ENCODE results near the gene NEK4.
"Not testable (repeated sequence)": the region's sequence is repeated elsewhere in the genome, so short reads cannot be mapped to it uniquely, and the experiment has no call there.

The NEK4 gene

GRCh38 chr3:52731590-52731989, 39.1 kb downstream of the NEK4 start:
- DNase-seq (ENCODE audit: low read depth, low spot score): no peak

DNA sequence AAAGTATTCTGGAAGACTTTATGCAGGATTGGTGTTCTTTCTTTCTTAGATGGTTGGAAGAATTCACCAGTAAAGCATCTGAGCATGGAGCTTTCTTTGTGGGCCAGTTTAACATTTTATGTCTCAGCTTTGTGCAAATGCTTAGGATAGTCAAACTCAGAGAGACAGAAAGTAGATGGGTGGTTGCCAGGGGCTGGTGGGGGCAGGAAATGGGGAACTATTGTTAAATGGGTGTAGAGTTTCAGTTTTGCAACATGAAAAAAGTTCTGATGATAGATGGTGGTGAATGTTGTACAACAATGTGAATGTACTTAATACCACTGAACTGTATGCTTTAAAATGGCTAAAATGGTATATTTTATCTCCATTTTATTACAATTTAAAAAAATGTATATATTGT, 40.1 kb downstream of the NEK4 start:
- no peak for DNase-seq (ENCODE audit: low read depth, low spot score)

DNA sequence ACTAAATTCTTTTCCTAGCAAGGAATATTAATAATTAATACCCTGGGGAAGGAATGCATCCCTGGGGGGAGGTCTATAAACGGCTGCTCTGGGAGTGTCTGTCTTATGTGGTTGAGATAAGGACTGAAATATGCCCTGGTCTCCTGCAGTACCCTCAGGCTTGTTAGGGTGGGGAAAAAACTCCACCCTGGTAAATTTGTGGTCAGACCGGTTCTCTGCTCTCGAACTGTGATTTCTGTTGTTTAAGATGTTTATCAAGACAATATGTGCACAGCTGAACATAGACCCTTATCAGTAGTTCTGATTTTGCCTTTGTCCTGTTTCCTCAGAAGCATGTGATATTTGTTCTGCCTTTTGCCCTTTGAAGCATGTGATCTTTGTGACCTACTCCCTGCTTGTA, 42.0 kb downstream of the NEK4 start:
- DNase-seq (ENCODE audit: low read depth, low spot score): not testable (repeated sequence)

DNA sequence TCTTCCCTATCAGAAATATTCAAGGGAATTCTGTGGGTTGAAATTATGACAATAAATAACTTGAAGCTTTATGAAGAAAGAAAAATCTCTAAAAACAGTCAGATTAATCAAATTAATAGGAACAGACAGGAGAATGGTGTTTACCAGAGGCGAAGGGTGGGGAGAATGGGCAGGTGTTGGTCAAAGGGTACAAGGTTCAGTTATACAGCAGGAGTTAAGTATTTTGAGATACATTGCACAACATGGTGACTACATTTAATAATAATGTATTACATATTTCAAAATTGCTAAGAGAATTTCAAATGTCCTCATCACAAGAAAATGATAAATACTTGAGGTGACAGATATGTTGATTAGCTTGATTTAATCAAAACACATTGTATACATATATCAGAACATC, 46.2 kb downstream of the NEK4 start:
- DNase-seq (ENCODE audit: low read depth, low spot score): no peak

DNA sequence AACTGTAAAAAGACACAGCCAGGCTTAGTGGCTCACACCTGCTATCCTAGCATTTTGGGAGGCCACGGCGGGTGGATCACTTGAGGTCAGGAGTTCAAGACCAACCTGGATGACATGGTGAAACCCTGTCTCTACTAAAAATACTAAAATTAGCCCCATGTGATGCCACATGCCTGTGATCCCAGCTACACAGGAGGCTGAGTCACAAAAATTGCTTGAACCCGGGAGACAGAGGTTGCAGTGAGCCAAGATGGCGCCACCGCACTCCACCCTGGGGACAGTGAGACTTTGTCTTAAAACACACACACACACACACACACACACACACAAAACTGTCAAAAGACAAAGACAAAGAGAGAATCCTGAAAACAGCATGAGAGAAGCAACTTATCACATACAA, 46.8 kb downstream of the NEK4 start:
- DNase-seq (ENCODE audit: low read depth, low spot score): no peak

- DNase-seq (ENCODE audit: low read depth, low spot score): no peak
Observed at GRCh38 chr3:52722491-52722890, 48.2 kb downstream of the NEK4 start.

GRCh38 chr3:52721730-52722008, 49.1 kb downstream of the NEK4 start:
- DNase-seq (ENCODE audit: low read depth, low spot score): no peak

DNA sequence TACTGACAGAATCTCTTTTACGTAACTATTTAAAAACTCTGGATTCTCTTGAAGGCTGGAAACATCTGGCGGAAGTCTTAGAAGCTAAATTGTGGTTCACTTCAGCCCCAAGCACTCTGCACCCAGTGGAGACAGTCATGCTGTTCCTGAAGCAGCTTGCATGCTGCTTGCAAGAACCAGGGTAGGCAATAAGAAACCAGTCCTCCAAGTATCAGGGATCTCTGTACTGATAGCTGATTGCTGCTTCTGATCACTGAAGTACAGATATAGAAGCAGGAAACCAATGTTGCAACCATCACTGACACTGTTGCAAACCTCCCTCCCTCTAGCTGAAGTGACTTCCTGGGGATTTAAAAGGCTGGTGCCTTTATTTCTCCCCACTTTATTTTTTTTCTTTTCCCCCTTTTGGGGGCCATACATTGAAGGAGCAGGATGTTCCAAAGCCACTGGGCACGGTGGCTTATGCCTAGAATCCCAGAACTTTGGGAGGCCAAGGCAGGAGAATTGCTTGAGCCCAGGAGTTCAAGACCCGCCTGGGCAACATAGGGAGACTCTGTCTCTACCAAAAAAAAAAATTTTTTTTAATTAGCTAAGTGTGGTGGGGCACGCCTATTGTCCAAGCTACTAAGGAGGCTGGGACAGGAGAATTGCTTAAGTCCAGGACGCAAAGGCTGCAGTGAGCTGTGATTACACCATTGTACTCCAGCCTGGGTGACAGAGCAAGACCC, 49.6 kb downstream of the NEK4 start:
- no peak for DNase-seq (ENCODE audit: low read depth, low spot score)

DNA sequence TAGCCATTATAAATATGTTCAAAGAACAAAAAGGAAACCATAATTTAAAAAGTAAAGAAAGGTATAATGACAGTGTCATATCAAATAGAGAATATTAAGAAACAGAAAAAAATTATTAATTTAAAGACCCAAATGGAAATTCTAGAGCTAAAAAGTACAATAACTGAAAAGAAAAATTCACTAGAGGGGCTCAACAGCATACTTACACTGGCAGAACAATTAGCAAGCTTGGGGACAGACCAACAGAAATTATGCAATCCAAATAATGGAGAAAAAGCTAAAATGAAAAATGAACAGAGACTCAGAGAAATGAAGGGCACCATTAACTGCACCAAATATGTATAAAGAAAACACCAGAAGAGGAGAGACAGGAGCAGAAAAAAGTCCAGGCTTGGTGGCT, 51.1 kb downstream of the NEK4 start:
- no peak for DNase-seq (ENCODE audit: low read depth, low spot score)

DNA sequence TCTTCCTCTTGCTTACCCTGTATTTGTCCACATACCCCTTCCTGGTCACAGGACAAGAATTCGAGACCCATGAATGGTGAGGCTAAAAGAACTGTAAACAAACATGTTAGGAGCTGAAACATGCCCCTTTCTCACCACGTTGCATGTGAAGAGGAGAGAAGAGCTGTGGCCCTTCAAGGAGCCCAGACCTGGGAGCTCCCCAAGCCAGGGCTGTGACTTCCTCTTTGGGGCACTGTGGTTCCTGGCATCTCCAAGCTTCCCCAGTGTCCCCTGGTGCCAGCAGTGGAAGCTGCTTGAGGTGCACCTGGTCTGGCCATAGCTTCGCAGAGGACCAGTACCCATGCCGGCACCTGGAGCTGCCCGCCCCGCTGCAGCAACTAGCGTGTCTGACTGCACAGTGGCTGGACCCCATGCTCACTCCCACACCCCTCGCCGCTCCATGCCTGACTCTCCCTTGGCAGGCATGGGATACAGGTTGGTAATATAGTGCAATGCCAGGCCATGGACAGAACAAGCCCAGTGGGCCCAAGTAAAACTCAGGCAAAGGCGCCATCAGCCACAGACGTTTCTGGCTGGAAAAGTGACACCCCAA, 54.9 kb downstream of the NEK4 start:
- DNase-seq (ENCODE audit: low read depth, low spot score): no peak

DNA sequence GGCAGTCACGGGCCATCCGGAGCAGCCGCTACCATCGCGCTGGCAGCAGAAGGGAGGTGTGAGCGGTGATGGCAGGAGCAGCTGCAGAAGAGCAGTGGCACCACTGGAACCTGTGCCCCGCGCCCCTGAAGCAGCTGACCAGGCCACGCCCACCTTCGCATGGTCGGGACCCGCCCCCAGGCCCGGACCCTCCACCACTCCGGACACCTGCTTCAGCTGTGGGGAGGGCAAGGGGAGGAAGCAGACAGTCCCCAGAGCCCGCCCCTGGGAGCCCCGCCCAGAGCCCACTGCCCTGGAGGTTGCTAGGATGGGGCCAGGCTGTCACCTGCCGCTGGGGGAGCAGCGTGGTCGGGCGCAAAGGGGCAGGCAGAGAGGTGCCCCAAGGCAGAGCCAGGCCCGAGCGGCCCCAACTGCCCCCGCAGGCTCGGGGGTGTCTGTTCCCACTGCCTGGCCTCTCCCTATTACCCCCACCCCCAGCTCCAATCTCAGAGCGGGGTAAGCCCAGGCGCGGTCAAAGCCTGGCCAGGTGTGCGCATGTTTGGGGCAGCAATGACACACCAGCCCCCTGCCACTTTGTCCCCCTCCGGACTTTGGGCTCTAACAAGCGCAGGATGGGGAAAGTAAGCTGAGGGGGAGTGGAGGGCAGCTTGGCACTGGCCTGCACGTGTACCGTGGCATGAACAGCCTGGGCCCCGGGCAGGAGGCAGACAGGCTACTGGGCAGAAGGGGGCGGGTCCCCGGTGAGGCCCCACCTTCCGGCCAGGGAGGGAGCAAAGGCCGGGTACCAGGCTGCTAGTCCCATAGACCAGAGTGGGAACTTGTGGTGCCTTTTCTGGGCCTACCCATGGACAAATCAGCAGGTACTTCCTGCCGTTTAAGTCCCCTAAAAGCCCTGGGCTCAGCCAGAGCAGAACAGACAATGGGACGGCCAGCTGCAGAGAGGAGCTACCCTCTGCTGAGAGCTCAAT, 56.1 kb downstream of the NEK4 start:
- no peak for DNase-seq (ENCODE audit: low read depth, low spot score)

- DNase-seq (ENCODE audit: low read depth, low spot score): no peak
Observed at GRCh38 chr3:52712291-52713212, 58.2 kb downstream of the NEK4 start.

- no peak for DNase-seq (ENCODE audit: low read depth, low spot score)
Observed at GRCh38 chr3:52710512-52710911, 60.2 kb downstream of the NEK4 start.

- no peak for DNase-seq (ENCODE audit: low read depth, low spot score)
Observed at GRCh38 chr3:52707585-52707984, 63.2 kb downstream of the NEK4 start.

- peak; percentile 67 for DNase-seq (ENCODE audit: low read depth, low spot score)
Observed at GRCh38 chr3:52705688-52706686, 64.8 kb downstream of the NEK4 start, which contains the start of the genes GLT8D1 and SPCS1. TSS of gene GLT8D1 (minus strand) at chr3:52705791. CDS start at chr3:52700460, 5,331 bp downstream. TSS of gene SPCS1 (plus strand) at chr3:52706106. CDS start at chr3:52706247, 141 bp downstream.

- no peak for DNase-seq (ENCODE audit: low read depth, low spot score)
Observed at GRCh38 chr3:52705438-52705687, 65.4 kb downstream of the NEK4 start.

GRCh38 chr3:52704611-52705437, 65.9 kb downstream of the NEK4 start:
- no peak for DNase-seq (ENCODE audit: low read depth, low spot score)

DNA sequence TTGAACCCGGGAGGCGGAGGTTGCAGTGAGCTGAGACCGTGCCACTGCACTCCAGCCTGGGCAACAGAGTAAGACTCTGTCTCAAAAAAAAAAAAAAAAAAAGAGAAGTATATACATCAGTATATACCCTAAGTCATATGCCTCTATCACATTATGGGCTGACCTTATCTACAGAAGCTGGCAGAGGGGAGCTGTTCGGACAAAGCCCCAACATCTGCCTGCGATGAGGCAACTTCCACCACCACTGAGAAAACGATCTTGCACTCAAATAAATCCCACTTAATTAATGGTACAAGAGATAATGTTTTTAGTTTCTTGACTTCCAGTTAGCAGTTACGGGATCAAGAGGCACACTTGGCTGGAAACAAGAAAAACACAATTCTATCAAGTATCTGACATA, 67.4 kb downstream of the NEK4 start:
- no peak for DNase-seq (ENCODE audit: low read depth, low spot score)

GRCh38 chr3:52697632-52697965, 73.1 kb downstream of the NEK4 start:
- no peak for DNase-seq (ENCODE audit: low read depth, low spot score)
